Ovary (tissue), 9 donors: Measurements from ENCODE around the gene DIDO1. TPM values are rescaled to one million over a fixed set of nuclear protein-coding genes. Genes with fewer than 3 reads are reported as not detected.
A peak's percentile ranks its signal among the peaks of the same experiment; 100 is the strongest.
"Not testable (repeated sequence)": the region's sequence is repeated elsewhere in the genome, so short reads cannot be mapped to it uniquely, and the experiment has no call there.

Experiments
- DNase-seq, 5 donors: peaks; one replicate each; pipeline ENCODE4 v3.0.0-alpha.2; 2019 to 2020
- H3K27ac ChIP-seq, 2 donors: fragments of 200-600 bp; one replicate each; pipeline versions ENCODE4 v1.5.1 to v1.8.0; 2019 to 2022
- H3K27me3 ChIP-seq: fragments of 200-600 bp; one replicate; pipeline ENCODE4 v1.8.0; 2022
- H3K36me3 ChIP-seq: fragments of 200-600 bp; sonication (generic); one replicate; pipeline ENCODE4 v1.5.1; 2019
- H3K4me1 ChIP-seq: one replicate; pipeline ENCODE4 v1.8.1; 2013; ENCODE audit warnings: mild to moderate bottlenecking, moderate library complexity; ENCODE audit not compliant: insufficient read depth
- H3K4me3 ChIP-seq: fragments of 200-600 bp; sonication (generic); one replicate; pipeline ENCODE4 v1.5.1; 2017
- H3K9me3 ChIP-seq, 2 donors: fragments of 200-600 bp in 1 of 2; sonication (generic) in 1 of 2; one replicate each; pipeline versions ENCODE4 v1.5.1 to v1.8.1; 2013 to 2019; ENCODE audit warnings: mild to moderate bottlenecking in 1 of 2, moderate library complexity in 1 of 2
- EP300 ChIP-seq: sonication (generic); formaldehyde crosslinking; IDR thresholded peaks from one replicate; pipeline ENCODE4 v1.6.1; 2017; ENCODE audit warnings: antibody characterized with exemption
- POLR2A ChIP-seq: fragments of 450-650 bp; IDR thresholded peaks from one replicate; pipeline ENCODE4 v1.6.1; 2017; ENCODE audit warnings: antibody characterized with exemption, mild to moderate bottlenecking, moderate library complexity
- WGBS, 3 donors: extraction: QIAGEN DNeasy Blood & Tissue Kit in 1 of 3; methylation state at CpG; one replicate each; pipeline versions ENCODE4 v1.1.5 to v1.1.7; 2013 to 2017; 5-methylcytosine and 5-hydroxymethylcytosine counted together
- intact Hi-C, 4 donors: fragments of 100-400 bp; cut with DNase I; formaldehyde crosslinking; loops; one replicate each; pipeline versions ENCODE4 v1.11.0 to v1.15.1; 2022 to 2023
- polyA plus RNA-seq, 2 donors: library from polyadenylated mRNA; stranded (reverse); fragments of 200-250 nt in 1 of 2; fragments of 350-450 nt in 1 of 2; fragmentation: Illumina TruSeq in 1 of 2; extraction: RNeasy Lipid Tissue Mini Kit (QIAGEN cat#74804) in 1 of 2; gene quantifications; one replicate each; pipeline ENCODE4 v1.2.3, GENCODE V29; 2013 to 2014
- total RNA-seq, 7 donors: library from RNA; depleted of rRNA in 2 of 7; stranded (reverse); fragments of >200 nt in 2 of 7; fragmentation: NEBNext Ultra II Directional in 3 of 7; extraction: Animal tissue kit (Norgen Biotek cat#: 25700) in 3 of 7; gene quantifications; one replicate each; pipeline versions ENCODE4 v1.1.0 to v1.2.4, GENCODE V29; 2016 to 2023
- TF ChIP-seq, protein P1 (sequence below), 3 donors: fragments of 450-650 bp in 2 of 3; fragments of 200-600 bp in 1 of 3; IDR thresholded peaks; one replicate each; pipeline versions ENCODE4 v1.5.1 to v1.8.0; 2016 to 2022; ENCODE audit warnings: antibody characterized with exemption in 3 of 3, mild to moderate bottlenecking in 1 of 3
- donor health status: DM: no; HTN: no; CAD: no; lungs with moderate emphysema.
- donor health status: DM: no; HTN: no; CAD: no.
- donor health status: Bipolar disorder and iron deficiency.
- donor health status: DM: yes; HTN: yes; CAD: no.
- donor health status: DM: no; HTN: no; CAD: no.
- donor health status: DM: yes; HTN: yes; CAD: no.

The DIDO1 gene
- total and polyA plus RNA-seq, 9 donors: 42.9 to 82.2 (median 56.2) TPM

DNA sequence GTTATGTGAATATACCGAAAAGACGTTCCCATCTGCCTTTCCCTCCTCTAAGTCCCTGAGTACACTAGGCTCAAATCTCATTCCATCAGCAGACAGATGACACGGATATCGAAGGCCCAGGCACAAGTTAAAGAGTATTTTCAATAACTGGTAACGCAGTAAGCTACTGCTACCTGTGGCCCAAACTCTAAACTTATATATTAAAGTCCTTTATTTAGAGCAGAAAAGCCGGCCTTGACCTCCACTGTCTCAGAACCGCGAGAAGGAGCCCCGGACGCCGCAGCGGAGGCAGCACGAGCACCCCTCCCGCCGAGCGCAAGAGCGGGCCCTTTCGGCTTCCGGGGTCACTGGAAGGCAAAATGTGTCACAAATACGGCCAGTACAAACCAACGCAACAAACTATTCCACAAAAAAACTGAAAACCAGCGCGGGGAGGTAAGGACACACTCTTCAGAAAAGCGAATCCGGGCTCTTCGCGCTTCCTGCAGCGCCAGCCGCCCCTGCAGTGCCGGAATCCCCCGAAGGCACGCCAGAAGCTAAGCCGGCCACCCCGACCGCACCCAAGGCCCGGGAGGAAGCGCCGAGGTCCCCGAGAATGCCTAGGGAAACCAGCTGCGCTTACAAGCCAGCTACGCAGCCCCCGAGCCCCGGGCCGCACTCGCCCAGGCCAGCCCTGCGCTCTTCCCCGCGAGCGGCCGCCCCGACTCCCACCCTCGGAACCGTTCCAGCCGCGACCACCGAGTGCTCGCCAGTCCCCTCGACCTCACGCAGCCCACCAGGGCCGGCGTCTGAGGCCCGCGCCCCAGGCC is 681 bp downstream of the DIDO1 start:
- peak in 3 of 5 donors; percentile 47 to 64 (median 64) for DNase-seq
- 0 to 1% (median 0%) methylated on average over 62 to 63 of the region's 63 CpGs for WGBS, 3 donors
- peaks cover 29% of the 10 kb centered on the region for H3K4me1 ChIP-seq
- no peaks in the 10 kb centered on the region for H3K9me3 ChIP-seq
- no peaks in the 10 kb centered on the region for H3K27me3 ChIP-seq
- peak overlapping the region; percentile 76 for H3K4me3 ChIP-seq
- intact Hi-C loops: loop anchor here in 1 of 4 donors (2.0 kb wide), 1 partner anchor 17 kb away; no protein-coding TSS in a partner anchor
- TF ChIP-seq, protein P1, sequence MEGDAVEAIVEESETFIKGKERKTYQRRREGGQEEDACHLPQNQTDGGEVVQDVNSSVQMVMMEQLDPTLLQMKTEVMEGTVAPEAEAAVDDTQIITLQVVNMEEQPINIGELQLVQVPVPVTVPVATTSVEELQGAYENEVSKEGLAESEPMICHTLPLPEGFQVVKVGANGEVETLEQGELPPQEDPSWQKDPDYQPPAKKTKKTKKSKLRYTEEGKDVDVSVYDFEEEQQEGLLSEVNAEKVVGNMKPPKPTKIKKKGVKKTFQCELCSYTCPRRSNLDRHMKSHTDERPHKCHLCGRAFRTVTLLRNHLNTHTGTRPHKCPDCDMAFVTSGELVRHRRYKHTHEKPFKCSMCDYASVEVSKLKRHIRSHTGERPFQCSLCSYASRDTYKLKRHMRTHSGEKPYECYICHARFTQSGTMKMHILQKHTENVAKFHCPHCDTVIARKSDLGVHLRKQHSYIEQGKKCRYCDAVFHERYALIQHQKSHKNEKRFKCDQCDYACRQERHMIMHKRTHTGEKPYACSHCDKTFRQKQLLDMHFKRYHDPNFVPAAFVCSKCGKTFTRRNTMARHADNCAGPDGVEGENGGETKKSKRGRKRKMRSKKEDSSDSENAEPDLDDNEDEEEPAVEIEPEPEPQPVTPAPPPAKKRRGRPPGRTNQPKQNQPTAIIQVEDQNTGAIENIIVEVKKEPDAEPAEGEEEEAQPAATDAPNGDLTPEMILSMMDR (IDR thresholded peaks at IDR 0.05): no peak
- no peak for TF ChIP-seq EP300
- TF ChIP-seq POLR2A: no peak
- H3K27ac ChIP-seq: peak overlapping the region; percentile 96 to 98
- H3K36me3 ChIP-seq: no peaks in the 10 kb centered on the region

DNA sequence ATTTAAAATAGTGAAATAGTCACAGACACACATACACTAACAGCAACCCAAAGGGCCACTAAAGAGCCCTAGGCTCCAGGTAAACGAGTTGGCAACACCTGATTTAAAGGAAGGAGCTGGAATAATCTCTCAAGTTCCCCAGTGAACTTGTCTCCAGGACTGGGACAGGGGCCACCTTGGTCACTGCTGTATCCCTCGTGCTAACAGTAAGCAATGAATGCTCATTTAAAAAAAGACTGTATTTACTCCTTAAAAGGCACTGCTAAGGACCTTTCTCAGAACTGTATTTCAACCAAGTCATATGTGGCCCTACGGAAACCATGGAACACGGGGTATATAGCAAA is 1.3 kb downstream of the DIDO1 start:
- no peak for DNase-seq
- 2 to 3% (median 2%) methylated on average over 4 of the region's 4 CpGs for WGBS, 3 donors
- TF ChIP-seq EP300: no peak
- TF ChIP-seq, protein P1 (IDR thresholded peaks at IDR 0.05): no peak
- TF ChIP-seq POLR2A: no peak
- Histone ChIP-seq H3K27ac (peak overlapping the region; percentile 96 to 98), H3K36me3 (no peaks in the 10 kb centered on the region), H3K9me3 (no peaks in the 10 kb centered on the region), H3K4me1 (peaks cover 30% of the 10 kb centered on the region), H3K27me3 (no peaks in the 10 kb centered on the region), H3K4me3 (peak overlapping the region; percentile 76)
- intact Hi-C loops: loop anchor here in 1 of 4 donors (2.0 kb wide), 1 partner anchor 16 kb away; no protein-coding TSS in a partner anchor

DNA sequence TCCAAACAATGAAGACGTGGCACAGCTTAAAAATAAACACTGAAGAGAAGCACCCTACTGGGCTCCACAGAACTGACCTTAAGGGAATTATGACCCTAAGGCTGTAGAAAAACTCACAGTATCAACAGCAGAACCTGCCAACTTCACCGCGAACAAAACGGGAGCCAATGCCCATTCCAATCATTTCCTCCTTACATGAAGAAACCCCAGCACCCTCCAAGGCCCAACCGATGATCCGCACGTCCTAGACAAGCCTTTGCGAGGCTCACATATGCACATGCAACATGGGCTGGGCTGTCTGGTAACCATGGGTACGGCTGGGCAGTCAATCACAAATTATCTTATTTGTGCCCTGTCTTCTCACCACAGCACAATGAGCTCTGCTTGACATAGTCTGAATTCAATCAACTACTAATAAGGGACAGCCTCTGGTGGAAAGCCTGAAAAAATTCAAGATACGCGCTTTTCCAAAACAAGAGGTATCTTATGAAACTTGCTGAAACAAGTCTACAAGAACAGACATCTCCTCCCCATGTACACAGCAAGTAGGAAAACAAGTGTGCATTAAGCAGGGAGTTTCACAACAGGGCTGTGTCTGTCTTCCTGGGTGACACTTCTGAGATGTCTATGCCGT is 1.7 kb downstream of the DIDO1 start:
- DNase-seq: no peak
- peak overlapping the region; percentile 76 for H3K4me3 ChIP-seq
- no peak overlapping the region for H3K27ac ChIP-seq
- no peaks in the 10 kb centered on the region for H3K9me3 ChIP-seq
- no peaks in the 10 kb centered on the region for H3K36me3 ChIP-seq
- 15 to 24% (median 19%) methylated on average over 12 of the region's 12 CpGs for WGBS, 3 donors
- TF ChIP-seq POLR2A (no peak), EP300 (no peak)
- TF ChIP-seq, protein P1 (IDR thresholded peaks at IDR 0.05): no peak
- no peaks in the 10 kb centered on the region for H3K27me3 ChIP-seq
- peaks cover 32% of the 10 kb centered on the region for H3K4me1 ChIP-seq
- intact Hi-C loops: loop anchor here in 1 of 4 donors (2.0 kb wide), 1 partner anchor 16 kb away; no protein-coding TSS in a partner anchor

DNA sequence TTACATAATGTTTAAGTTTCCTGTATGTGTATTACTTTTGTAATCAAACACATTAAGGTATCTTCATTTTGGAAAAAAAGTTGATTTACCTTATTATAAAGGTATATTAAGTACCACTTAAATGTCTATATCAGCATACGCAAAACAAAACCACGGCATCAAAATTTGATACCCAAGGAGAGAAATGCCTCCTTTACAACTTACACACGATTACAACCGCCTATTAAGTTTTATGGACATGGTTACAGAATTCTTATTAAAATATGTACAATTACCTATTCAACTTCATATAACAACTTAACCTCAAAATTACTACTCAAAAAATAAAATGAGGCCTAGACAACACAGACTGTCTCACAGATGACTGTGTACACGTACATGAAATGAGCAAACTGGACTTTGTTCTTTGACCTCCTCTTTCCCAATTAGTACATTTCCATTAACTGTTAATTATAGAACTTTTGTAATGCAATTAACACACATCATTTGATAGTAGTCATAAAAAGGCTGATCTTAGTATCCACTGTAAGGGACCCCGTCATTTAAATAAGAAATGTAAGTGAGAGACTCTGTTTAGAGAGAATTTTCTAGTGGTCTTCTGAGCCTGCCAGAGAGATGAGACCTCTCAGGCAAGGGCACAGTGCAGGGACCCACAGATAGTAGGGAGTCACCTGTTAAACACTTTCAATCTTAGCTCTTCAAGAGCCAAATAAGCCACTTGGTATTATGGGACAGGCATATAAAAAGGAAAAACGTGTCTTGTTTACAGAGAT is 2.5 kb downstream of the DIDO1 start:
- DNase-seq: no peak
- Histone ChIP-seq H3K36me3 (no peaks in the 10 kb centered on the region), H3K4me1 (peaks cover 32% of the 10 kb centered on the region), H3K27me3 (no peaks in the 10 kb centered on the region), H3K4me3 (peak overlapping the region; percentile 76), H3K27ac (no peak overlapping the region), H3K9me3 (no peaks in the 10 kb centered on the region)
- WGBS, 3 donors: 34 to 43% (median 35%) methylated on average over 7 of the region's 7 CpGs
- intact Hi-C loops: loop anchor here in 1 of 4 donors (2.0 kb wide), 1 partner anchor 15 kb away; no protein-coding TSS in a partner anchor
- TF ChIP-seq, protein P1 (IDR thresholded peaks at IDR 0.05): no peak
- TF ChIP-seq POLR2A (no peak), EP300 (no peak)

DNA sequence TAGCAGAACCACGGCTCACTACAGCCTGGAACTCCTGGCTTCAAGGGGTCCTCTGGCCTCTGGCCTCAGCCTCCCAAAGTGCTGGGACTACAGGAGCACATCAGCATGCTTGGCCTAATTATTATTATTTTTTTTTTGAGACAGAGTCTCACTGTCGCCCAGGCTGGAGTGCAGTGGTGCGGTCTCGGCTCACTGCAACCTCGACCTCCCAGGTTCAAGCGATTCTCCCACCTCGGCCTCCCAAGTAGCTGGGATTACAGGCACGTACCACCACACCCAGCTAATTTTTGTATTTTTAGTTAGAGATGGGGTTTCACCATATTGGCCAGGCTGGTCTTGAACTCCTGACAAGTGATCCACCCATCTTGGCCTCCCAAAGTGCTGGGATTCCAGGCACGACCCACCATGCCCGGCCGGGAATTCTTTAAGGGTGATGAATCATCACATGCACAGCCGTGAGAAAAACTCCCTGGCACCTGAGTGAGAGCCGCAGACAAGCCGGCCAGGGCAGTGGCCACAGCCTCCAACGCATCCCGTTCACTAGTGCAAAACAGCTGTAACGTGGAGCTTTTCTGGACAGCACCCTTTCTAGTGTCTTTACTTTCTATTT is 3.1 kb downstream of the DIDO1 start:
- H3K4me3 ChIP-seq, intact Hi-C loops, H3K9me3 ChIP-seq, H3K27me3 ChIP-seq, H3K36me3 ChIP-seq, H3K27ac ChIP-seq: not testable (repeated sequence)
- peak in 1 of 5 donors; percentile 21 for DNase-seq
- H3K4me1 ChIP-seq: peaks cover 32% of the 10 kb centered on the region
- WGBS, 3 donors: 37 to 39% (median 37%) methylated on average over 17 of the region's 17 CpGs
